Brain microvascular endothelial cell (primary cell): ENCODE results near the gene ELMO1.

ENCODE experiments used
- DNase-seq: peaks from one replicate; pipeline ENCODE4 v3.0.0-alpha.2; 2020
- H3K27ac ChIP-seq: fragments of 250-450 bp; sonication (Bioruptor Pico); 2 replicates; pipeline ENCODE4 v1.5.1; 2020; ENCODE audit warnings: mild to moderate bottlenecking, moderate library complexity
- H3K27me3 ChIP-seq: fragments of 250-450 bp; sonication (Bioruptor Pico); replicated peaks from 2 replicates; pipeline ENCODE4 v1.5.1; 2020; ENCODE audit warnings: mild to moderate bottlenecking
- H3K36me3 ChIP-seq: fragments of 250-450 bp; sonication (Bioruptor Pico); replicated peaks from 2 replicates; pipeline ENCODE4 v1.5.1; 2020; ENCODE audit warnings: mild to moderate bottlenecking
- H3K4me3 ChIP-seq: 2 replicates; pipeline ENCODE4 v1.5.1; 2011; ENCODE audit warnings: low read depth, mild to moderate bottlenecking, control low read depth, low read length, moderate library complexity
- CTCF ChIP-seq: IDR thresholded peaks from 2 replicates; pipeline ENCODE4 v1.5.1; 2011; ENCODE audit warnings: low read depth, mild to moderate bottlenecking, moderate library complexity, low read length, control low read depth, inconsistent platforms; ENCODE audit errors: missing control alignments
- in situ Hi-C: cut with HindIII; loops from 2 replicates; pipeline ENCODE4 v1.10.0; 2017; ENCODE audit warnings: low sequenced_read_pairs, low pct_ligation_motif_present

Gene ELMO1

DNA sequence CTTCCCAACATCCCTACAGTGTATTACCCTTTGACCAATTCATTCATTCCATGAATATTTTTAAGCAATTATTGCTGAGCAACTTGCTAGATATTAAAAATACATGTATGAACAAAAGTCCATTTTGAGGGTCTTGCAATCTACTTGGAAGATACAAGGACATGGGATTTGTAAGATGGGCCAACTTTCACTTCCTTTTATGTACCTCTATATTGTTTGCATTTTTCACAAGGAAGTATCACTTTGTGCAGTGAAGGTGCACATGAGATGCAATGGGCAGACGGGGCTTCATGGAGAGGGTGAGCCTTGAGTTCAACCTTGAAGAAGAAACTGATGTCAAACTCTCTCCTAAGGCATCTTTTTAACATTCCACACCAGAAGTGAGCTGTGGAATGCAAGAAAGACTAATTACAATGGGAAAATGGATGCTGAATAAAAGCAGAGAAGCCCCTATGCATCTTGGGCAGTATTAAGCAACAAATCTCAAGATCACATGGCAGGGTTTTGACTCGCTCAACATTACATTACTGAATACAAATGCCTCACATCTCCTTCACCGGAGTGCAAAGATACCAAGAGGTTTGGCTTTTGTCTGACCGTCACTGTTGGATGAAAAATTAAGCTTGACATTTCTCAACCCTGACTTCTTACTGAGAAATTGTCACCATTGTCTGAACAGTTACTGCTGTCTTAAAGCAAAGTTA is 341.5 kb downstream of the ELMO1 start:
- DNase-seq: no peak
- no peaks in the 10 kb centered on the region for H3K36me3 ChIP-seq
- in situ Hi-C loops: no loop called here
- no peak overlapping the region for H3K27ac ChIP-seq
- no peaks in the 10 kb centered on the region for H3K27me3 ChIP-seq
- no peak for TF ChIP-seq CTCF
- H3K4me3 ChIP-seq: no peak overlapping the region

GRCh38 chr7:37105762-37106161 is 342.9 kb downstream of the ELMO1 start:
- no peak for TF ChIP-seq CTCF
- in situ Hi-C loops: no loop called here

GRCh38 chr7:37104822-37105518 is 343.7 kb downstream of the ELMO1 start:
- Histone ChIP-seq H3K27me3 (no peaks in the 10 kb centered on the region), H3K4me3 (no peak overlapping the region), H3K27ac (no peak overlapping the region), H3K36me3 (no peaks in the 10 kb centered on the region)
- in situ Hi-C loops: no loop called here
- no peak for TF ChIP-seq CTCF
- no peak for DNase-seq

More at GRCh38 chr7:37105762-37106161, 342.9 kb downstream of the ELMO1 start:
- Histone ChIP-seq H3K27me3 (no peaks in the 10 kb centered on the region), H3K27ac (no peak overlapping the region), H3K36me3 (no peaks in the 10 kb centered on the region), H3K4me3 (no peak overlapping the region)
- no peak for DNase-seq

DNA sequence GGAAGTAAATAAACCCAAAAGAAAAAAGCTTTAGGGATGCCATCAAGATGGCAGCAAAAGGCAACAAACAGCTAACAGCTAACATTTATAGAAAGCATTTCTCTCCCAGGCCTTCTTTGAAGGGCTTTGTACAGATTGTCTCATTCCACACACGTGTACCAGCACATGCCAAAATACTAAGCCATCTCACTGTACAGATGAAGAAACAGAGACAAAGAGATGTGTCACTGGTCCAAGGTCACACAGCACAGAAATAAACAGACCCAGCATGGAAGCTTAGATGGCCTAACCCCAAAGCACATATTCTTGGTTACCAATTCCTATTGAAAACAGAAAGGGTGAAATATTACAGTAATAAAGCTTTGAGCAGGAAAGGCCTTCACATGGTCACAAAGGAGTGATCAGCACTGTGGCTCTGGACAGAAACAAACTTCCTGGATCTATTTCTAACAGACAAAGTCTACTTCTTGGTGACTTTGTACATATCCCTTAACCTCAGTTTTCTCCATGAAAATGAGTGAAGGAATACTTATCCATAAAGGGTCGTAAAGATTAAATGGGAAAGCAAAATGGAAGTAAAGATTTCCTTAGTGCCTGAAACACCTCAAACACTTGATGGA is 346.0 kb downstream of the ELMO1 start:
- no peaks in the 10 kb centered on the region for H3K27me3 ChIP-seq
- no peak for DNase-seq
- TF ChIP-seq CTCF: no peak
- H3K27ac ChIP-seq: no peak overlapping the region
- H3K4me3 ChIP-seq: no peak overlapping the region
- H3K36me3 ChIP-seq: no peaks in the 10 kb centered on the region
- in situ Hi-C loops: no loop called here

GRCh38 chr7:37100735-37101331 is 347.8 kb downstream of the ELMO1 start:
- Histone ChIP-seq H3K36me3 (no peaks in the 10 kb centered on the region), H3K27me3 (no peaks in the 10 kb centered on the region), H3K27ac (no peak overlapping the region), H3K4me3 (no peak overlapping the region)
- TF ChIP-seq CTCF: no peak
- in situ Hi-C loops: no loop called here
- DNase-seq: no peak
